H9 (cell line): Measurements from ENCODE around the gene TMBIM6. TPM values are rescaled to one million over a fixed set of nuclear protein-coding genes. Genes with fewer than 3 reads are reported as not detected.

Experiments
- DNase-seq: peaks from one replicate; pipeline ENCODE4 v3.0.0-alpha.2; 2017
- H2AFZ ChIP-seq: one replicate; pipeline ENCODE4 v1.6.1; 2013; ENCODE audit warnings: mild to moderate bottlenecking, low read length, control low read depth, moderate library complexity
- H2AK5ac ChIP-seq: 2 replicates; pipeline ENCODE4 v1.6.1; 2013; ENCODE audit warnings: low read length, control low read depth, mixed read lengths; ENCODE audit not compliant: insufficient read length
- H2BK120ac ChIP-seq: one replicate; pipeline ENCODE4 v1.6.1; 2013; ENCODE audit warnings: low read depth, mild to moderate bottlenecking, low read length, control low read depth, inconsistent platforms; ENCODE audit not compliant: poor library complexity, severe bottlenecking
- H2BK12ac ChIP-seq: 2 replicates; pipeline ENCODE4 v1.6.1; 2013; ENCODE audit warnings: low read length, control low read depth, mixed read lengths, low read depth; ENCODE audit not compliant: insufficient read length
- H2BK15ac ChIP-seq: 2 replicates; pipeline ENCODE4 v1.6.1; 2013; ENCODE audit warnings: low read depth, low read length, control low read depth
- H2BK20ac ChIP-seq: one replicate; pipeline ENCODE4 v1.6.1; 2013; ENCODE audit warnings: low read depth, mild to moderate bottlenecking, low read length, control low read depth, inconsistent platforms; ENCODE audit not compliant: poor library complexity, severe bottlenecking
- H2BK5ac ChIP-seq: 2 replicates; pipeline ENCODE4 v1.6.1; 2013; ENCODE audit warnings: low read length, control low read depth, mixed read lengths; ENCODE audit not compliant: insufficient read length
- H3K14ac ChIP-seq: 2 replicates; pipeline ENCODE4 v1.6.1; 2013; ENCODE audit warnings: low read length, control low read depth; ENCODE audit not compliant: insufficient read depth
- H3K18ac ChIP-seq: 2 replicates; pipeline ENCODE4 v1.6.1; 2013; ENCODE audit warnings: low read depth, mild to moderate bottlenecking, mixed read lengths, low read length, control low read depth; ENCODE audit not compliant: insufficient read length
- H3K23ac ChIP-seq: 2 replicates; pipeline ENCODE4 v1.6.1; 2013; ENCODE audit warnings: low read length, control low read depth, mixed read lengths, low read depth; ENCODE audit not compliant: insufficient read length
- H3K23me2 ChIP-seq: 2 replicates; pipeline ENCODE4 v1.6.1; 2013; ENCODE audit warnings: low read depth, mild to moderate bottlenecking, mixed read lengths, low read length, control low read depth; ENCODE audit not compliant: insufficient read length, poor library complexity, severe bottlenecking
- H3K27ac ChIP-seq: 2 replicates; pipeline ENCODE4 v1.5.1; 2013; ENCODE audit warnings: low read length, control low read depth, mixed read lengths, low read depth; ENCODE audit not compliant: insufficient read length
- H3K27me3 ChIP-seq: 2 replicates; pipeline ENCODE4 v1.6.1; 2013; ENCODE audit warnings: low read length, control low read depth, inconsistent platforms; ENCODE audit not compliant: insufficient read depth
- H3K4ac ChIP-seq: 2 replicates; pipeline ENCODE4 v1.6.1; 2013; ENCODE audit warnings: low read depth, mild to moderate bottlenecking, control low read depth, inconsistent platforms, low read length, moderate library complexity
- H3K4me1 ChIP-seq: 2 replicates; pipeline ENCODE4 v1.6.1; 2013; ENCODE audit warnings: low read length, control low read depth, inconsistent platforms; ENCODE audit not compliant: insufficient read depth
- H3K4me2 ChIP-seq: 2 replicates; pipeline ENCODE4 v1.6.1; 2013; ENCODE audit warnings: low read length, control low read depth, mixed read lengths; ENCODE audit not compliant: insufficient read length, insufficient read depth
- H3K56ac ChIP-seq: 2 replicates; pipeline ENCODE4 v1.6.1; 2013; ENCODE audit warnings: low read depth, mild to moderate bottlenecking, mixed read lengths, low read length, control low read depth; ENCODE audit not compliant: insufficient read length
- H3K79me1 ChIP-seq: 2 replicates; pipeline ENCODE4 v1.6.1; 2013; ENCODE audit warnings: low read depth, mild to moderate bottlenecking, moderate library complexity, low read length, control low read depth, inconsistent platforms; ENCODE audit not compliant: insufficient read depth, poor library complexity, severe bottlenecking
- H3K79me2 ChIP-seq: 2 replicates; pipeline ENCODE4 v1.6.1; 2013; ENCODE audit warnings: low read length, control low read depth, inconsistent platforms; ENCODE audit not compliant: insufficient read depth
- H3K9ac ChIP-seq: 2 replicates; pipeline ENCODE4 v1.6.1; 2013; ENCODE audit warnings: low read length, control low read depth, mixed read lengths; ENCODE audit not compliant: insufficient read length; ENCODE audit errors: extremely low read depth
- H3K9me3 ChIP-seq: one replicate; pipeline ENCODE4 v1.6.1; 2013; ENCODE audit warnings: low read depth, low read length, inconsistent platforms; ENCODE audit not compliant: control insufficient read depth
- H3T11ph ChIP-seq: one replicate; pipeline ENCODE4 v1.6.1; 2013; ENCODE audit warnings: mild to moderate bottlenecking, low read length, control low read depth, inconsistent platforms
- H4K20me1 ChIP-seq: one replicate; pipeline ENCODE4 v1.6.1; 2013; ENCODE audit not compliant: control insufficient read depth, insufficient read length, insufficient read depth
- H4K5ac ChIP-seq: 2 replicates; pipeline ENCODE4 v1.6.1; 2013; ENCODE audit warnings: low read depth, mild to moderate bottlenecking, mixed read lengths, low read length, control low read depth; ENCODE audit not compliant: insufficient read length
- H4K8ac ChIP-seq: replicated peaks from 2 replicates; pipeline ENCODE4 v1.6.1; 2013; ENCODE audit warnings: low read length, control low read depth, mixed read lengths, low read depth; ENCODE audit not compliant: insufficient read length
- H4K91ac ChIP-seq: 2 replicates; pipeline ENCODE4 v1.6.1; 2013; ENCODE audit warnings: low read depth, mild to moderate bottlenecking, moderate library complexity, mixed read lengths, low read length, control low read depth; ENCODE audit not compliant: insufficient read length
- H3K27ac Mint-ChIP-seq, 3 experiments: 2 replicates in 2 of 3; 3 replicates in 1 of 3; pipeline ENCODE4 v1.8.0; 2020 to 2021; ENCODE audit warnings: mixed read lengths in 3 of 3, mild to moderate bottlenecking in 1 of 3, moderate library complexity in 1 of 3
- H3K27me3 Mint-ChIP-seq: 2 replicates; pipeline ENCODE4 v1.8.0; 2021; ENCODE audit warnings: low read depth, mild to moderate bottlenecking, moderate library complexity, mixed read lengths
- H3K36me3 Mint-ChIP-seq, 3 experiments: 2 replicates in 2 of 3; 3 replicates in 1 of 3; pipeline ENCODE4 v1.8.0; 2020 to 2021; ENCODE audit warnings: low read depth in 3 of 3, mixed read lengths in 3 of 3; ENCODE audit not compliant: insufficient read depth in 1 of 3
- H3K4me1 Mint-ChIP-seq, 2 experiments: 2 replicates each; pipeline ENCODE4 v1.8.0; 2020; ENCODE audit warnings: mixed read lengths in 2 of 2
- H3K4me3 Mint-ChIP-seq, 2 experiments: 2 replicates in 1 of 2; 3 replicates in 1 of 2; pipeline ENCODE4 v1.8.0; 2020 to 2021; ENCODE audit warnings: mild to moderate bottlenecking in 2 of 2, mixed read lengths in 2 of 2, moderate library complexity in 1 of 2
- H3K9me3 Mint-ChIP-seq, 2 experiments: 2 replicates in 1 of 2; 3 replicates in 1 of 2; pipeline ENCODE4 v1.8.0; 2020; ENCODE audit warnings: mild to moderate bottlenecking in 2 of 2, mixed read lengths in 2 of 2, moderate library complexity in 1 of 2
- CTCF ChIP-seq: fragments of 200-600 bp; sonication (generic); conservative IDR thresholded peaks from 3 replicates; pipeline ENCODE4 v1.8.0; 2021; ENCODE audit warnings: antibody characterized with exemption, mild to moderate bottlenecking
- WGBS: extraction: QIAGEN DNeasy Blood & Tissue Kit; methylation state at CpG from one replicate; pipeline ENCODE4 v1.1.7; 2013; ENCODE audit warnings: missing lambda C conversion rate, low lambda C conversion rate, mixed read lengths; ENCODE audit not compliant: insufficient read length; ENCODE audit errors: extremely low coverage; 5-methylcytosine and 5-hydroxymethylcytosine counted together
- total RNA-seq: library from RNA; stranded (reverse); gene quantifications from 2 replicates; pipeline ENCODE4 v1.2.1, GENCODE V29; 2021

TMBIM6 gene
- total RNA-seq, 1 experiment from 2014 or later = 362 TPM

GRCh38 chr12:49809381-49809905 lies 68.1 kb downstream of the TMBIM6 start:
- H3K23me2 ChIP-seq = no peaks in the 10 kb centered on the region
- peaks cover 0 to 15% (median 15%) of the 10 kb centered on the region in 3 experiments; a peak in 5 of 7 replicates for H3K36me3 Mint-ChIP-seq
- H3K23ac ChIP-seq = no peak overlapping the region
- peak overlapping the region in 1 of 2 experiments; percentile 67; a peak in 2 of 5 replicates for H3K4me3 Mint-ChIP-seq
- no peak for TF ChIP-seq CTCF
- no peak overlapping the region for H3K56ac ChIP-seq
- H4K91ac ChIP-seq = no peak overlapping the region
- H2BK15ac ChIP-seq = no peak overlapping the region
- no peak overlapping the region for H2BK5ac ChIP-seq
- WGBS = no CpG with 5 or more reads among the region's 4 CpGs
- peak overlapping the region; percentile 93 to 96 (median 96) for H3K27ac Mint-ChIP-seq
- no peaks in the 10 kb centered on the region for H3K79me1 ChIP-seq
- peaks cover 26 to 52% of the 10 kb centered on the region in 2 experiments for H3K4me1 Mint-ChIP-seq
- H3K27me3 Mint-ChIP-seq = no peaks in the 10 kb centered on the region
- no peak overlapping the region for H3T11ph ChIP-seq
- H4K20me1 ChIP-seq = no peaks in the 10 kb centered on the region
- H3K4ac ChIP-seq = no peak overlapping the region
- H3K14ac ChIP-seq = peak overlapping the region; percentile 39; the same call in 1 of the 2 replicates
- H3K4me1 ChIP-seq = peaks cover 14% of the 10 kb centered on the region; the same call in 1 of the 2 replicates
- H4K8ac ChIP-seq = no peak overlapping the region
- H3K18ac ChIP-seq = no peak overlapping the region
- no peak for DNase-seq
- H2AK5ac ChIP-seq = no peak overlapping the region
- H3K27ac ChIP-seq = no peak overlapping the region
- H3K9me3 Mint-ChIP-seq = no peaks in the 10 kb centered on the region; a peak in 1 of 5 replicates
- no peaks in the 10 kb centered on the region for H3K79me2 ChIP-seq
- H3K27me3 ChIP-seq = no peaks in the 10 kb centered on the region
- no peaks in the 10 kb centered on the region for H3K9me3 ChIP-seq
- no peak overlapping the region for H2BK12ac ChIP-seq
- H2AFZ ChIP-seq = no peak overlapping the region
- H3K9ac ChIP-seq = no peak overlapping the region
- no peak overlapping the region for H2BK20ac ChIP-seq
- H3K4me2 ChIP-seq = no peak overlapping the region
- H4K5ac ChIP-seq = no peak overlapping the region
- H2BK120ac ChIP-seq = no peak overlapping the region
